Gastroesophageal sphincter (tissue), 3 donors: ENCODE data around the gene PTPRE.

Experiments used
- POLR2A ChIP-seq, 2 donors: fragments of 450-650 bp; IDR thresholded peaks; one replicate each; pipeline ENCODE4 v1.6.1; 2017; ENCODE audit warnings: antibody characterized with exemption in 2 of 2, mild to moderate bottlenecking in 2 of 2, moderate library complexity in 1 of 2
- TF ChIP-seq, protein P1 (sequence below), 4 experiments: fragments of 200-600 bp in 2 of 4; fragments of 450-650 bp in 2 of 4; sonication (generic) in 1 of 4; IDR thresholded peaks; one replicate each; pipeline ENCODE4 v1.5.1; 2017 to 2019; ENCODE audit warnings: antibody characterized with exemption in 4 of 4, mild to moderate bottlenecking in 2 of 4, moderate library complexity in 2 of 4

DNA sequence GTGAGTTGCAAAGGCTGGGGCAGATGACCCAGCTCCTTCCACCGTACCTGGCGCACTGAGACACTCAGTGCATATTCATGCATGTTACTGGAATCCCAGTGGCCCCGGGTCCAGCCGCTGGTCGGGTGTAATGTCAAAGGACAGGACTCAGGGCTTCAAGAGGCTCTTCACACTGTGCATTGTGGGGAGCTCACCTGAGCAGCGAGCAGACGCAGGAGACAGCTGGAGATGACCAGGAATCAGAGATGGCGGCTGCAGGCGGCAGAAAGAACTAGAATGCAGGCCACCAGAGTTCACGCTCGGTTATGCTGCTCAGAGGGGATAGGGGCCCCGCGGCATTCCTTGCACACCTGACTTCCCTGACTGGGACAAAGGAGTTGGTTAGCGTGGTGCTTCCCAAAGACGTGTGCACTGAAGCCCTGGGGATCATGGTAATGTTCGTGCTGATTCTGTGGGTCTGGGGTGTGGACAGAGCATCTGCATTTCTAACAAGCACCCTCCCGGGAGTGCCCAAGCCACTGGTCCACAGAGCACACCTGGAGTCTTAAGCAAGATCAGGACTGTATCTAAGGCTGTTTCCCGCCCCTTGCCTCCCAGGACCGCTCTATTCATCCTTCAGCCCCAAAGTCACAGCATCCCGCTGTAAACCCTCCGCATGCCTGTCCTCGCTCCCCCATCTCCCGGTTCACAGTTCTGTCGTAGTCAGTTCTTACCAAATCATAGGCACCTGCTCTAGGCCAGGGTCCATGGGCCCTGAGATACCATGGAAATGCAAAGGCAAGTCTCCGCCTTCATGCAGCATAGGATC lies 148.4 kb downstream of the PTPRE start:
- TF ChIP-seq, protein P1, sequence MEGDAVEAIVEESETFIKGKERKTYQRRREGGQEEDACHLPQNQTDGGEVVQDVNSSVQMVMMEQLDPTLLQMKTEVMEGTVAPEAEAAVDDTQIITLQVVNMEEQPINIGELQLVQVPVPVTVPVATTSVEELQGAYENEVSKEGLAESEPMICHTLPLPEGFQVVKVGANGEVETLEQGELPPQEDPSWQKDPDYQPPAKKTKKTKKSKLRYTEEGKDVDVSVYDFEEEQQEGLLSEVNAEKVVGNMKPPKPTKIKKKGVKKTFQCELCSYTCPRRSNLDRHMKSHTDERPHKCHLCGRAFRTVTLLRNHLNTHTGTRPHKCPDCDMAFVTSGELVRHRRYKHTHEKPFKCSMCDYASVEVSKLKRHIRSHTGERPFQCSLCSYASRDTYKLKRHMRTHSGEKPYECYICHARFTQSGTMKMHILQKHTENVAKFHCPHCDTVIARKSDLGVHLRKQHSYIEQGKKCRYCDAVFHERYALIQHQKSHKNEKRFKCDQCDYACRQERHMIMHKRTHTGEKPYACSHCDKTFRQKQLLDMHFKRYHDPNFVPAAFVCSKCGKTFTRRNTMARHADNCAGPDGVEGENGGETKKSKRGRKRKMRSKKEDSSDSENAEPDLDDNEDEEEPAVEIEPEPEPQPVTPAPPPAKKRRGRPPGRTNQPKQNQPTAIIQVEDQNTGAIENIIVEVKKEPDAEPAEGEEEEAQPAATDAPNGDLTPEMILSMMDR (IDR thresholded peaks at IDR 0.05) = no peak
- TF ChIP-seq POLR2A (IDR thresholded peaks at IDR 0.05) = no peak
